Measurements from ENCODE around the gene C1orf216.
"Not testable (repeated sequence)": the region's sequence is repeated elsewhere in the genome, so short reads cannot be mapped to it uniquely, and the experiment has no call there.

The C1orf216 gene

GRCh38 chr1:35718492-35719336 lies at the start of gene C1orf216:
TSS of gene C1orf216 (minus strand) at chr1:35718884. CDS start at chr1:35716321, 2,563 bp downstream.
- DNase-seq = peak; percentile 76

DNA sequence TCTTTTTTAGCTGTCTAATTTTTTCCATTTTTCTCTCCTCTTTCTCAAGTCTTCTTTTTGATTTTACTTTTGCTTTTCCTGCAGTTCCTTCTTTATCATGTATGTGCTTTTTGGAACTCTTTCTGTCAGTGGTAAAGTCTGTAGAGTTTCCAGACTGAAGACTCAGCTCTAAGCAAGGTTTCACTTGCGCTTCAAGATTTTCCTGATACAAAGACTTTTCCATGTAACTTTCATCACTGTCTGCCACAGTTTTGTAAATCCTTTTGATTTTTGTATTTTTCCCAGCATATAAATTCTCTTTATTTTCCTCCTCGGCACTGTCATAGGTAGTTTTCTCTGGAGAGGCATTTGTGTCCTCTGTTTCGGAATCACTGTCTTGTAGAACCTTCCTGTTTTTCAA lies 45.6 kb upstream of the C1orf216 start:
- no peak for DNase-seq

DNA sequence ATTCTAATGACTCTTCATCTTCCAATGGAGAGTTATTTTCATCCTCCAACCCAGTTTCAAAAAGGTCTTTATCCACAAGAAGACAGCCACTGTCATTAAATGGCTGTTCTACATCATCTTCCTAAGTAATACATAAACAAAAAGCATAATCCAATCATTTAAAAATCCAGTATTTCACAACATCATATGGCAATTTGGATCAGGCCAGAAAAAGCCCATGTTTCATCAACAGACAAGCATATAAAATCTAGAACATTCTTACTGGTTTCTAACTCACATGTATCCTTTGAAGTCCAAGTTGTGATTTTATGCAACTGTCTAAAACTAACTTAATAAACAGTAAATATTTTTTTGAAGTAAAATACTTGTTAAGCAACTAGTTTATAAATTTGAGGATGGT lies 44.5 kb upstream of the C1orf216 start:
- no peak for DNase-seq

GRCh38 chr1:35762141-35762540 lies 43.5 kb upstream of the C1orf216 start:
- no peak for DNase-seq

DNA sequence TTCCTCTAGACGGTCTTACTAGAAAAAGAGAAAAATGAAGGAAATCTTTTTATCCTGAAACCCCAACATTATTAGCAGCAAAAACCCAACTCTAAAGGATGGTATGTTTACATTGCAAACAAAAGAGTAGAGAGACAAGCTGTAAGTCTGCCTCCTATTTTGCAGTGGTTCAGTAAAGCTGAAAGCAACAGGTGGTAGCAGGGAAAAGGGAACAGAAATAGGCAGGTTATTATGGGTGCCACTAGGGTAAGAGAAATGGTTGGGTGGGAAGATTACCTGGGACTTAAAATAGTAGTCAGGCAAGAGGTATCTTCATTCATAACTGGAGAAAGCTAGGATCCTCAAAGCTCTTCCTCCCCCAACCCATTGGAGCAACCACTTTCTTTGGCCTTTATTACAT lies 37.4 kb upstream of the C1orf216 start:
- DNase-seq = no peak

DNA sequence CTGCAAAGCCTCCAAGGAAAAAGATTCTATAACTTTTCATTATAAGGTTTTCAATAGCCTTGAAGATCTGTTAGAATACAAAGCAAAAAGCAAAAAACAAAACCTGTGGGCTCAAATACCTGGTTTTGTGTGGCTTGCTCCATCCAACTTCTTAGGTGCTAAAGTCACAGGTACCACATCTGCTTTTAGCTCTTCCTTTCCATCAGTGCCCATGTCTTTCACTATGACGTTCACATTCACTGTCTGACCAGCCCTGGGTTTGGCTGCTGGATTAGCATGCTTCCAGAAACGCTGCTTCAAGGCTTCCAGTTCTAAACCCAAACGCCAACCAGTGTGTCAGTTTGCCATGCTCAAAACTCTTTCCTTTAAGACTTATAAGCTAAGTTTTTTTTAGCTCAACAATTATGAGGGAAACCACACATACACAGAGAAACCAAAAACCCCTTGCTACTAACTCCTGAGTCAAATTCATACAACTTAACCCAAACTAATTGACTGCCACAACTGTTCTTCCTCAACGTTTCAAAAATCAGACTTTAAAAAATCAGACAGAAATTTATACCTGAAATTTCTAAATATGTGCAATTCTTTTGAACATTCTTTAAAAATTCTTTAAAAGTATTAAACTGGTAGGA lies 35.1 kb upstream of the C1orf216 start:
- DNase-seq = no peak

- no peak for DNase-seq
Observed at GRCh38 chr1:35748326-35748725, 29.6 kb upstream of the C1orf216 start.

DNA sequence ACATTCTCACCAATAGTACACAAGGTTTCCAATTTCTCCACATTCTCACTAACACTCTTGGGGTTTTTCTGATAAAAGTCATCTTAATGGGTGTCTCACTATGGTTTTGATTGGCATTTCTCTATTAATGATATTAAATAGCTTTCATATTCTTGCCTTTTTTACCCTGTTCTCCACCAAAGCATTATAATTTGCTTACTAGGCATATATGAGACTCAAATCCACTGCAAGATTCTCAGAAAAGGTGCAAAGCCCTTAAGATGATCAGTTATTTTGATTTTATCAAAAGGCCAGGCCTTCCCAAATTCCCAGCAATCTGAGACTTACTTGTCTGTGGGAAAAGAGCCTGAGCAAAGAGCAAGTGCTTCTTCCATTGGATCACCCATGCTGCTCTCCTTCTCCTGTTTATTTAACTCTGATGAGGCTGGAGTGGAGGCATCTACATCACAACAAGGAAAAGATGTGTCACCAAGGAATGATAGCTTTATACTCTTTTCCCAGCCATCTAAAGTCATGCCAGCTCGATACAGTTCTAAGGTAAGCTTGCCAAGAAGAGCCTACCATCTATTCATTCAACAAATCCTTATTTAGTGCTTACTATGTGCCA lies 26.5 kb upstream of the C1orf216 start:
- no peak for DNase-seq

GRCh38 chr1:35737120-35737519 lies 18.4 kb upstream of the C1orf216 start:
- no peak for DNase-seq

- DNase-seq = no peak
Observed at GRCh38 chr1:35727434-35728040, 8.9 kb upstream of the C1orf216 start.

DNA sequence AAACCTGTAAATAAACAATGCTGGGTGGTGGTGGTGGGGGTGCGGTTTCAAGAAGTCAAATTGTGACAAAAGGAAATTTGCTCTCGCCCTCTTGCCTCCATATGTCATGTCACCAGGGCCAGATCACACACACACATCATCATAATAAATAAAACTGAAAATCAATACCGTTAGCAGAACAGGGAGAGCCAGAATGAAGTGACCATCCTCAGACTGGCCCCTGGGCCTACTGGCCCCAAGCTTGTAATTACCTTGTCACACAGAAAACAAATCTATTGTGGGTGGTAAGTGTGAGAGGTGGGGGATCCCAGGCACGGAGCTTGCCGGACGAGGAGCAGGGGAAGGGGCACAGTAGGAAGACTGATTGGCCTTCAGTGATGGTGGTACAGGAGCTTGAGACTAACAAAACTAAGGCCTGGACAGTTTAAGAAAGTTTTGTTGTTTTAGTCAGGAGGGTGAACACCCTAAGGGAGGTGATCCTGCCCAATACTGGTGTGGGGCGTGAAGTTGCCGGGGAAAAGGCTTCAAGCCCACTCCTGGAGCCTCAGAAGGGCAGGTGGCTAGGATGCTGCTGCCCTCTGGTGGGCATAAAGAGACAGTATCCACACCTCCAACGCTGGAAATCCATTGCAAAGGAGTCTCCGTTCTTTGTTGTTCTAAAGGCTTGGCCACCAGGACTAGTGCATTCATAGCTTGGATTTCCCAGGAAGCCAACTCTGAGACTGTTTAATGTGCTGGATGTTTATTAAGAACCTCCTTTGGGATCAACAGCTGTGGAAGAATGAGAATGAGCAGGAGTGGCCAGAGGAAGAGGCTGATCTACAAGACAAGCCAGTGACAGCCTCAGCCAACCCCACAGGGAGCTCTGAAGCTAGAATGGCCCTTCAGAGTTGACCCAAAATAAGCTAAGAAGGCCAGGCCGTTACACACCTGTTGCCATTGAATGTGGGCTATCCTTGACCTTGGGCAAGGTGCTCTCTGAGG lies 8.1 kb upstream of the C1orf216 start:
- peak; percentile 55 for DNase-seq

GRCh38 chr1:35725596-35725995 lies 6.9 kb upstream of the C1orf216 start:
- DNase-seq = no peak

DNA sequence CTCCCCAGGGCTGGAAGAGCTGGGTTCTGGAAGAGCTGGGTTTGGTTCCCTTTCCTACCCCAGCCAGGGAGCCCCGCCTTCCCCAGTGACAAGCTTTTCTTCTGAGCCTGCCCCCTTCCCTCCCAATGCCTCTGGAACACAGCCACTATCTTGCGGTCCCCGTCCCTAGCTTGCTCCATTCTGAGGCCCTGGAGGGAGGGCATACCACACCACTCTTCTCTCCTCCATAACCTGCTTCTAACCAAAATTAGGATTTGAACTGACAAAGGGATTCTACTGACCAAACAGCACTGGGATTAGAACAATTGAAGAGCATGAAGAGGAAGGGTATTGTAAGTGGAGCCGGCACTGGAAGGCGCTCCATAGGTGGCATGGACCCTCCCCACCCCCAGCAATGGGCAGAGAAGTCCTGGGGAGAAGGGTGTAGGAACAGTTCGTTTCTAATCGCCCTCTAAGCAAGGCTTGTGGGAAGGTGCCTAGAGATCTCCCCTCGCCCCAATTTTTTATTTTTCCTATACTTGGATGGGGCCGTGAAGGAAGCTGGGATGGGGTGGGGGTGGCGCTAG lies 690 bp downstream of the C1orf216 start:
- no peak for DNase-seq

DNA sequence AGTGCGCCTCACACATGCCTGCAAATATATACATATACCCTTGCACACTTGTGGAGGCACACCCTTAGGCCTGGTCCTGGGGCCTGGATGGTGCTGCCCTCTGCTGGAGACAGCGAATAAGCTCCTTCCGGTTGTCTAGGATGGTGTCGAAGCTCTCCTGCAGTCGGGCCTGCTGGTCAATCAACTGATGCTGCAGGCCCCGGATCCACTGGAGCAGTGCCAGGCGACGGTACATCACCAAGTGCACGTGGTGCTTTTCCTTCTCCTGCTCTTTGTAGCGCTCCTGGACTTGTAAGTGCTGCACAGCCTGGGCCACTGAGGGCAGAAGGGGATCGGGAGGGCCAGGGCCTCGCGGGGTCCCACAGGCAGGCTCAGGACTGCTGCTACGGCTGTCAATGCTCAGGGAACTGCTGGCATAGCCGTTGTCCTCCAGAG lies 3.1 kb downstream of the C1orf216 start:
- DNase-seq = peak; percentile 79

DNA sequence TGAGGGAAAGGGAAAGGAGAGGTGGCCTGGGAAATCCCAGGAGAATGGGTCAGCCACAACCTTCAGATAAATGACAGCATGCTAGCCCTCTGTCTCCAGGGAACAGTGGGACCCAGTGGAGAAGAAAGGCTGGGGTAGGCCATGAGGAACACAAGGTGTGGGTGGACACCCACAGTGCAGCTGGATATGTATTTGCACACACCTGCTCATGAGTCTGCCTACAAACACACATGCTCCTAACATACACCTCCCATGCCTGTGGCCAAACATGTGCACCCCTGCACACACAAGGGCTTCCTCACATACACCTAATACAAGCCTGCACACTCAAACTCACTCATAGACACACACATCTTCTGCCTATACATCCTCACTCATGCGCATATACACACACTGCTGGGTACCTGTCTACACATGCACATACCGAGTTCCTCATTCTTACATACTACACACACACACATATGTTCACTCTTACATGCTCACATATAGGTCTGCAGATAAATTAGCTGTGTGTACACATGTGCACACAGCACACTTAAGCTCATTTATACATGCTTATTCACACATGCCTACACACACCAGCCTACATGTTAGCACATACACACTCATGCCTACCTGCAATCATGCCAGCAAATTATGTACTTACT lies 3.6 kb downstream of the C1orf216 start:
- no peak for DNase-seq

DNA sequence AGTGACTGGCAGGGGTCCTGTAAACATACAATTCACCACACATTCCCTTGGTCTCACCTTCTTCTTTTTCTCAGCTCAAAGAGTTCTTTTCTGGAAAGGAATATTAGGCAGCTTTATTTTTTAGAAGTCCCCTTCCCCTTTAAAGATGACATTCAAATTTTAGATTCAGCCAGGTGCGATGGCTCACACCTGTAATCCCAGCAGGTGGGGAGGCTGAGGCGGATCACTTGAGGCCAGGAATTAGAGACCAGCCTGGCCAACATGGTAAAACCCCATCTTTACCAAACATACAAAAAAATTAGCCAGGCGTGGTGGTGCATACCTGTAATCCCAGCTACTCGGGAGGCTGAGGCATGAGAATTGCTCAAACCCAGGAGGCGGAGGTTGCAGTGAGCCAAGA lies 7.6 kb downstream of the C1orf216 start:
- DNase-seq = not testable (repeated sequence)

- DNase-seq = no peak
Observed at GRCh38 chr1:35708952-35709351, 9.7 kb downstream of the C1orf216 start.

- DNase-seq = no peak
Observed at GRCh38 chr1:35708441-35708921, 10.2 kb downstream of the C1orf216 start.

- DNase-seq = peak; percentile 24
Observed at GRCh38 chr1:35707601-35708440, 10.9 kb downstream of the C1orf216 start.

Measured in activated CD8-positive, alpha-beta memory T cell treated with anti-CD3 and anti-CD28 coated beads, Interleukin-2, amount 50 U/mL, for 4 hours (primary cell).